ENCODE results near the gene MACROD2.

MACROD2 gene

DNA sequence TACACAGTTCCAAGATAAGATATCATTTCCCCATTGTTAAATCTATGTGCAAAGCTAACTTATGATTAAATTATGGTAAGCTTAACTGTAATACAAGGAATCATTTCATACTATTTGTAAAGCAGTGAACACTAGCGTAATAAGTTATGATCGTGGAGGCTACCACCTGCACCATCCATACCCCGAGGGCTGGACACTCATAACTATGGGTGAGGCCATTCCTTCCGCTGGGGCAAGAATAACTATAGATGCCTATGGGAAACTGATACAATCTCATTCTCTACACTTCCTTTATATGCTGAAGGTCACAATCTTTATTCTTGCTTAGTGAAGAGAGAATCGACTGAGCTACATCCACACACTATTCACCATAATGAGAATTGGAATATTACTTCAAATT is 1258.1 kb downstream of the MACROD2 start:
- no peak for DNase-seq

DNA sequence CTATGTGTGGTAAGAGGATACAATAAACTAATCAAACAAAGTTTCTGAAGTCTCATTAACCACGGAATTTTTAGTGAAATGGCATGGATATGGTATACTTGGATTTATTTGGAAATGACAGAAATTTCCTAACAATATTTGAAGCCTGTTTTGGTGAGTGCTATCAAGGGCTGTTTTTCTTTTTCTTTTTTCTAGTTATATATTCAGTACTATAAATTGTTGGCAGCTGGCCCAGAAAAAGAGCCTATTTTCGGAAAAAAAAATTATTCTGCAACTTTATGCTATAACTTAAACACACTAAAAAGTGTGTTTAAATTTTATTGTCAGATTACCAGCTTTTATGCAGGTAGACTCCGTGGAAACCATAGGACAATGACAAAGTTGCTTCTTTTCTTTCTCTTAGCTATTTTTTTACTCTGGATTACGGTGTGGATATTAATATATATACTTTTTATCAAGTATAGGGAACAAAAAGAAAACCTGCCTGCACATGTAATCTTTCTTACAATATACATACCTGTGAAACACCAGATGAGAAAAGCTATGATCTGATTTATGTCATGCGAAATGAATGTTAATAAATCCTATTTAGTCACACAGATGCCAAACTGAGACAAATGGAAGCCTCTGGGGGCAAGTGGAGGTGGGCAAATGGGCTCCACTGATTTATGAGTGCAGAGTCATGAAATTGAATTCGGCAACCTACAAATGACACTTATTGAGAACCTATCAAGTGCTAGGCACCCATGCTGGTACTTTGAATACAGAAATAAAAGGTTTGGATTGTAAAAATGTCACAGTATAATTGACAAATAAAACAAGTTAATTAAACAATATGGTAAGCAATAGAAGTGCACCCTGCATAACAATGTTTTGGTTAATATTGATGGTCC is 1261.6 kb downstream of the MACROD2 start:
- DNase-seq = no peak

DNA sequence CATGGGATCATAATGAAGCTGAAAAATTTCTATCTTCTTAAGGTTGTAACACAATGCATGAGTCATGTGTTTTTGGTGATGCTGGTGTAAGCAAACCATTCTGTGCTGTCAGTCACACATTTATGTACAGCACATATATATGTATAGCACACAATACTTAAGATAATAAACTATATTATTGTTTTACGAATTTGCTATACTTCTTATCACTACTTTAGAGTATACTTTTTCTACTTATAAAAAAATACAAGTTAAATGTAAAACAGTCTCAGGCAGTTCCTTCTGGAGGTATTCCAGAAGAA is 1262.2 kb downstream of the MACROD2 start:
- DNase-seq = no peak

DNA sequence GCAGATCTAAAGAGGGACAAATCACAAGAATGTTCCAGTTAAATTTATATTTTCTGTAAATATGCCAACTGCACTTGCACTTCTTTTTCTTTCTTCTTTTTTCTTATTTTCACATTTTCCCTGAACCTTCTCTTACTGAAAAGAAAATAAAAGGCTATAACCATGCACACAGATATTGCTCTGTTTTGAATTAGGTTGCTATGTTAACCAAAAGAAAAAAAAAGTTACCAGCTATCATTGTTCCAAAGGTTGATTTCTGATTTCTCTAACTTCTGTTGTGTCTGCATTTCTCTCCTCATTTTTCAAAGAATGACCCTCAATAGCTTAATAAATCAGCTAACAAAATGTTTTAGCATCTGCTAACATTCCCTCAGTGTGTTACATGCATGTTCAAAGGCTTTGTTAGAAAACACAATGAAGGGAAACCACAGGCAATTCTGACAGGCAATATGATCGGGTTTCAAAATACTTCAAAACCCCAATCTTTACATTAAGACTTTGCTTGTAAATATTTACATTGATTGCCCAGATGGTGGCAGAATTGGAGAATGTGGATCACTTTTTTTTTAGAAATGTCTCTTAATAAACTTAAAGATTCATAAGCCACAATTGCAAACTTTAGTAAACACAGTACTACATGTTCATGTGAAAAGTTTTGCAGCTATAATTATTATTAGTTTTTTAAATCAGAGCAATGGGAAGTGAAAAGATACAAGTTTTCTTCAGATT is 1270.4 kb downstream of the MACROD2 start:
- DNase-seq = no peak

DNA sequence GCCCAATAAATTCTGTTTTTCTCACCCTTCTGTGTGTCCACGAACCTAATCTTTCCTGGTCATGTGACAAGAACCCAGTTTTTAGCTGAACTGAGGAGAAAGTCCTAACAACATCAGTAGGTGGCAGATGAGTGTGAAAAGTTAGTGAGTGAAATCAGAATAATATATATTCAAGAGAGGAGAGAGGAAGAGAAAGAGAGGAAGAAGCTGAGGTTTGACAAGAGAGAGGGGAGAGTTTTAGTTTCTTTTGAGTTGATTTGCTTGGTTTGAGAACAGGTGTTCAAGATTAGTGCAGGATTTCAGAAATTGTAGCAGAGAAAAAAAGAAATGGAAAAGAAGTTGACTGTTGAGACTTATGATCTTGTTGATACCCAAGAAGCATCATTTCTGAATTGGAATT is 1272.6 kb downstream of the MACROD2 start:
- no peak for DNase-seq

DNA sequence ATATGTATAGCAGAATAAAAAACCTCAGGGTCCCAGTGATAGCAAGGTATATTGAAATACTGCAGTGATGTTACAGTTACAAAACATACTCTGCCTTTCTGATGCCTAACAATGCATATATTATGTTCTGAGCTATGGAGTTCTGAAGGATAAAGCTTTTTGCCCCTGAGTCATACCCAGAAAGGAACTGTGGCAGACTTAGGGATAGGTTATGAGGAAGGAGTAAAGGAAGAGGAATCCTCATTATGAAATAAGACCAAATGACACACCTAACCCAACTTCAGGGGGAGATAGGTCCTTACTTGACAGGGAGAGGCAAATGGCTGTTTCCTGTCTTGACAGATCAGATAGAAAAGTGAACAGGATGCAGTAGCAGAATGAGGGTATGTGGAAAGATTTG is 1282.7 kb downstream of the MACROD2 start:
- no peak for DNase-seq

DNA sequence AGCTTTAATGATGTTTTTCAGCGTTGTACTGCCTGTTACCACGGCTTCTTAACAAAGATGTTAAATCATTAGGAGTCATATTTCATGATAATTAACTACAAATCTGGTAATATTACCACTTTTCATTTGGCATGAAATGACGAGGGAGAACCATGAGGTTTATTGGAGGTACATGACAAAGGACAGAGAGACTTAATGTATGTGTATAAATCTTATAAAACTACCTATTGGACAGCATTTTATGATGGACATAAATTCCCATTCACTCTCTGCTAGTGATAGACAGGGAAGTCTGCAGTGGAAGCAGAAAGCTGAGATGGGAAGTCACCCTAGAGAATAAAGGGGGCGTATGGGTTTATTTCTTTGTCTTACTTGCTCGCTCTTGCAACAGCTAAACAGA is 1292.0 kb downstream of the MACROD2 start:
- DNase-seq = no peak

DNA sequence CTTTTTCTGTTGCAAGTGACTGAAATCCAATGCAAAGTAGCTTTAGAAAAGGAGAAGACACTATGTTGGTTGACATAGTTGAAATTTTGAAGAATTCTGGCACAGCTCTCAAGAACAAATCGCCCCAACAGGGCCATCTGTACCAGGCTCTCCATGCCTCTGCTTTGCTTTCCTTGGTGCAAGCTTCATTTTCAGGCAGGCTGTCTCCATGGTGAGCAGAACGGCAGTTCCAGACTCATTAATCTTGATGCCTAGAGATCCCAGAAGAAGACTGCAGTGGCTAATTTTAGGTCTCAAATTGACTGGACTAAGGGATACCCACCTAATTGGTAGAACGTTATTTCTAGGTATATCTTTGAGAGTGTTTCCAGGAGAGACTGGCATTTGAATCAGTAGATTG is 1292.8 kb downstream of the MACROD2 start:
- DNase-seq = no peak

DNA sequence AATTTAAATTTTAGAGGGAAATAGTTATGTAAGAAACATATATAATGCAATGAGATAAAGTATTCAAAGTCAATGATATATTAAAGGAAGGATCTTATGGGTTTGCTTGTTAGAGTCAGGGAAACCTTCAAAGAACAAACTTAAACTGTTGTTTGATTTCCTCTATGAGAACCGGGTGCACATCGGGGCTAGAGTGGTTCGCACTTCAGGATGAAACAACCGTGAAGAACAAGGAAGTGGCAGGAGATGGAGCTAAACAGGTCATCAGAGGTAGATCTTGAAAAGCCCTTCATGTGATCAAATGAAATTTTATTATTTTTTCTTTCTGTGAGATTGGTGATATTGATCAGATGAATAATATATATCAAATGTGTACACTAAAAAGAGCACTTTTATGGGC is 1294.0 kb downstream of the MACROD2 start:
- no peak for DNase-seq

DNA sequence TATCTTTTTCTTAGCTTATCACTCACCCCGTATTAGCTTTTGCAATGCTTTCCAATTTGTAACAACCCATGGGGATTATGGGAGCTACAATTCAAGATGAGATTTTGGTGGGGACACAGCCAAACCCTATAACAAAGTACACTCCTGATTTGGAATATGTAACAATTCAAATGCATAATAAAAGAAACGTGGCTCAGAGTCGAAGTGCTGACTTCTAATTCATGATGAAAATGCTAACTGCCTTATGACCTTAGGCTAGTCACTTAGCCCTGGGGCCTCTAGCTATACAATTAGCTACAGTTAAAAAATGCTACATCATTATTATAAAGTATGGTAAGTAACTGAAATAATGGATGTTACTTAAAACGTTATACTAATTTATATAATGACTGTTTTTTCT is 1297.1 kb downstream of the MACROD2 start:
- no peak for DNase-seq

DNA sequence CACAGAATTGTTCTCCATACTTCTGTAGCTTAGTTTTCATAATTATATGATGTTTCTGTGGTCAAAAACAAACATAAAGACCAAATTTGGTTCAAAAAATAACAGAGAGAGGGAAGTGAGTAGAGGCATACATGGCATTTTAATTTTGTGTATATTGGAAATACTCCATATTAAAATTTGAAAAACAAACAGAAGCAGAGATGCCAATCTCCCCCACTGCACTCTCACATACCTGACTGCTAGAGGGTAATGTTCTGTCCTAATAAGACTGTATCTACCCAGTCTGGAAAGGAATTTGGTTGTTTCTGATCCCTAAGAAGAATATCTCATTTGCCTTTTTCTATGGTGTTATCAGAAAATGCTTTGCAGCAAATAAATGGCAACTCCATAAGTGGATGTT is 1301.1 kb downstream of the MACROD2 start:
- DNase-seq = no peak

DNA sequence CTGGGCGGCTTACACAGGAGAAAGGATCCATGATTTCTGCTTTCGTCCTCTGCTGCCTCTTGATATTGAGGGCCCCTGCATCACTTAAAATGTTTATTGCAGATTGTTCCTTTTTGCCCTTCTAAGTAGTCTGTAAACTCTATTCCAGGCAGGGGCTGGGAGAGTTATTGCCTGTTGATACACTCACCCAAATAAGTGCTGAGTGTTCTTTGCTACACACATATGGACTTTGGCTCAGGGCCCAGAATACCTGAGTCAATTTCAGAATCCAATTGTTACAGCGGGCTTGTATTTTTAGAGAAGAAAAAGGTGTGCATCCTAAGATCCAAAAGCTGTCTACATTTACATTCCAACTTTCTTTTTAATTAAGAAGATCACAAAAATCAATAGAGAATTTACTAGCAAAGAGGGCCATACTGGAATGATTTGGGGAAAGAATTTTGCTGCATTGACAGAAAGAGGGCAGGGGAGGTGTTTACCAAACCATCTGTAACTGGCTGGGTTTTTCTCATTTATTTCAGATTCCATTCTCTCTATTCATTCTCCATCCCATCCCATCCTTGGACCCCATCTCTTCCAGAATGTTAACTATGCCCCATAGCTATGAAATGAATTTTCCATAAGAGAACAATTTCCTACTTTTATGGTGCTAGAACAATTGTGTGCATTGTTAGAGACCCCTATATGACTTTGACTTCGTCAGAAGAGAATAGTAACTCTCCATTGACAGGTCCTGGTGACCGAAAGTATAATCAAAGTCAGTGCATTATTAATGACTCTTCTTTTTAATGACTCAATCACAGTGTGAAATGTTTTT is 1302.0 kb downstream of the MACROD2 start:
- no peak for DNase-seq

DNA sequence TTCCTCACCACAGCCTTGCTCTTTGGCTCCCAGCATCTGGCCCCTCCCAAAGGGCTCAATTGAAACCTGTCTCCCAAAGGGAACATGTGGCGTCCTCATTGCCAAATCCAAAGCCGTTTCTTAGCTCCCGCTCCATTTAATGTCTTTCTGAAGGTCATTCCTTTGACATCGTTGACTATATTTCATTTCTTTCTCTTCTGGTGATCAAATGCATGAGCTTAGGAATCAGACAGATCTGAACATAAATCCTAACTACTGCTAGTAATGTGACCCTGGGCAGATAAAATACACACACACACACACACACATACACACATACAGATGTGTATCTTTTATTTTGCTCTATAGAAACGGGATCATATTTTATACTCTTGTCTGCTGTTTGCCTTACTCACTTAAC is 1306.8 kb downstream of the MACROD2 start:
- no peak for DNase-seq

DNA sequence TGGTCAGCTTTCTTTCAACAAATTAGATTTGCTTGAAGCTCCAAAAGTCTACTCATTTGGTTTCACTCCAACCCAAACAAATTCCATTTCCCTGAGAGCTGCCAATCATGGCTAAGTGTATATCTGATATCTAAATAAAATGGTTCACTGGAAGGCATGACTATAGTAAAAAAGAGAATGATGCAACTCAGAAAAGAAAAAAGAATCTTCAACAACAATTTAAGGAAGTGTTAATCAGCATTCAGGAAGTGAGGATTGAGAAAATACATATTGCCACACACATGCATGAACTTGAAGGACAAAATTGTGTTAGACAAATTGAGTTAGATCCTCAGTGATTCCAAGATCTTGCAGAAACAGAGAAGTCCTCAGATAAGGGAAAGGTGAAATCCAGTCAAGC is 1315.0 kb downstream of the MACROD2 start:
- no peak for DNase-seq

DNA sequence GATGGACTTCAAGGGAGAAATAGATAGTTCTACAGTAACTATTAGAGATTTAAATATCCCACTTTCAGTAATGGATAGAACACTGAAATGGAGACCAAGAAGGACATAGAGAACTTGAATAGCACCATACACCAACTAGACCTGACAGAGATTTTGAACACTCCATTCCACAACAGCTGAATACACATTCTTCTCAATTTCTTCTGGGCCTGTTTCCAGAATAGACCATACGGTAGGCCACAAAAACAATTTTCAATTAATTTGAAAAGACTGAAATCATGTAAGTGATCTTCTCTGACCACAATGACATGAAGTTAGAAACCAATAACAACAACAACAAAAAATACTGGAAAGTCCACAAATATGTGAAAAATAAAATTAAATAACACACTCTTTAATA is 1321.2 kb downstream of the MACROD2 start:
- no peak for DNase-seq

DNA sequence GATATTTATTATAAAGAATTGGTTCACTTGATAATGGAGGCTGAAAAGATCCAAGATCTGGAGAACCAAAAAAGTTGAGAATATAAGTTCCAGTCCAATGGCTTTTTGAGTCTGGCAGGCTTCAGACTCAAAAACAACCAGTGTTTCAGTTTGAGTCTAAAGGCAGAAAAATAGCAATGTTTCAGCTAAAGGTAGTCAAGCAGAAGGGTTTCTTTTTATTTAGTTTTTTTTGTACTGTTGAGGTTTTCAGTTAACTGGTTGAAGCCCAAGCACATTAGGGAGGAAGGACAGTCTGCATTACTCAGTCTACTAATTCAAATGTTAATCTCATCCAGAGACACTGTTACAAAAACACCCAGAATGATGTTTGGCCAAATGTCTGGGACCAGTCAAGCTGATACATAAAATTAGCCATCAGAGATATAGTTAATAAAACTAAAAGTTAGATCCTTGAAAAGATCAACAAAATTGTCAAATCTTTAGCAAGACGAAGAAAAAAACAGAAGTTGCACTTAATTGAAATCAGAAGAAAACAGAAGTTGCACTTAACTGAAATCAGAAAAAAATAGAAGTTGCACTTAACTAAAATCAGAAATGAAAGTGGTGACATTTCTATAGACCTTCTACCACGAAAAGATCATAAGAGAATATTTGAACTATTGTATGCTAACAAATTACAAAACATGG is 1322.4 kb downstream of the MACROD2 start:
- no peak for DNase-seq

DNA sequence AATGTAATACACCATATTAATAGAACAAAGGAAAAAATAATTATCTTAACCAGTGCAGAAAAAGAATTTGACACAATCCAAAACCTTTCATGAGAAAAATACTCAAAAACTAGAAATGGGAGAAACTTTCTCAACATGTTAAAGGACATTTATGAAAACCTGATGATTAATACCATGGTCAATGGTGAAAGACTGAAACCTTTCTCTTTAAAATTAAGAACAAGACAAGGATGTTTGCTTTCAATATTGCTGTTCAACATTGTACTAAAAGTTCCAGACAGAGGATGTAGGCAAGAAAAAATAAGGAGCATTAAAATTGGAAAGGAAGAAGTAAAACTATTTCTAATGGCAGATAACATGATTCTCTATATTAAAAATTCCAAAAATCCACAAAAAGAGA is 1323.4 kb downstream of the MACROD2 start:
- DNase-seq = no peak

DNA sequence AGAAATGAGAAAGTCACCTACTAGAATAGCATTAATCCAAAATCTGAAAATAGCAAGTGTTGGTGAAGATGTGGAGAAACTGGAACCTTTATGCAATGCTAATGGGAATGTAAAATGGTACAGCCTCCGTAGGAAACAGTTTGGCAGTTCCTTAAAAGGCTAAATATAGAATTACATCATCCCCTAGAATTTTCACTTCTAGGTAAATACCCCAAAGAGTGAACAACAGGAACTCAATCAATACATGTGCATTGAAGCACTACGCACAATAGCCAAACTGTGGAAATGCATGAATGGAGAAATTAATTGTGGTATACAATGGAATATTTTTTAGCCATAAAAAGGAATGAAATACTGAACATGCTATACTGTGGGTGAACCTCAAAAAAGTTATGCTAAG is 1324.1 kb downstream of the MACROD2 start:
- DNase-seq = no peak

DNA sequence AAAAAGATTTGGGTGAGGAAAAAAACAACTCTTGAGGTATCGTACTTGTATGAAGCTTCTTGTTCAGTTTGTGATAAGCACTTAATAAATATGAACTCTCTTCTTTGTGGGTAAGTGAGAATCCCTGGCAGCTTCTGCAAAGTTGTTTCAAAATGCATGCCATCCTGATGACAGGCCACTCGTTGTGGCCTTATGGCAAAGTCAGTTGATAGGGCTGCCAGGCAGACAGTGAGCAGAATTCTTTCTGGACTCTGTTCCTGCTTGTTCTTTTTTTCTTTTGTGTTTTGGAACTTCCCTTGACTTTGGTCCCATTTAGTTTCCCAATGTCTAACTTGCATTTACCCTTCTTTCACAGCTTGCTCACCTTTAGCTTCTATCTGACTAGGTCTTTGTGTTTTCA is 1325.6 kb downstream of the MACROD2 start:
- DNase-seq = no peak

DNA sequence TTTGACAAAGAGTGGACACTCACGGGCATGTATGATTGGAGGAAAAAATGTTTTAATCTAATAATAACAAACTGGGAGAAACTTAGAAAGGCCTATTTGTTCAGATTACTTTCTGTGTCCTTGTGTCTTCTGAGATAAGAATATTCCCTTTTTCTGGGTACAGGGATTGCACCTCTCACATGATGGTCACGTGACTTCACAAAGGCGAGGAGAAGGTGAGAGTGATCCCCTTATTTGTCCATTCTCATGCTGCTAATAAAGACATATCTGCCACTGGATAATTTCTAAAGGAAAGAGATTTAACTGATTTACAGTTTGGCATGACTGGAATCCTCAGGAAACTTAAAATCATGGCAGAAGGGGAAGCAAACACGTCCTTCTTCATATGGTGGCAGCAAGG is 1331.8 kb downstream of the MACROD2 start:
- DNase-seq = no peak

DNA sequence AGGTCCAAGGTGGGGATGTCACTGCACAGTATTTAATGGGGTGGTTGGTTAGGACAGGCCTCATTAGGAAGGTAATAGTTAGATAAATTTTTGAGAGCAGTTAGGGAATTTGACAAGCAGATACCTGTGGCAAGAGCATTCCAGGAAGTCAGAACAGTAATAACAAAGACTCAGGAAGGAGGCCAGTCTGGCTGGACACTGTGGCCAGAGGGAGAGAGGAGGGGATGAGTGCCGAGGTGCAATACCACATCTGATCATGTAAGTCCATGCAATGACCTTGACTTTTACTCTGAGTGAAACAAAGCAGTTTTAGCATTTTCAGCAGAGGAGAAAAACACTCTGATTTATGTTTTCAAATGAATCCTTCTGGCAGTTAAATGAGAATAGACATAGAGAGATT is 1332.8 kb downstream of the MACROD2 start:
- no peak for DNase-seq

DNA sequence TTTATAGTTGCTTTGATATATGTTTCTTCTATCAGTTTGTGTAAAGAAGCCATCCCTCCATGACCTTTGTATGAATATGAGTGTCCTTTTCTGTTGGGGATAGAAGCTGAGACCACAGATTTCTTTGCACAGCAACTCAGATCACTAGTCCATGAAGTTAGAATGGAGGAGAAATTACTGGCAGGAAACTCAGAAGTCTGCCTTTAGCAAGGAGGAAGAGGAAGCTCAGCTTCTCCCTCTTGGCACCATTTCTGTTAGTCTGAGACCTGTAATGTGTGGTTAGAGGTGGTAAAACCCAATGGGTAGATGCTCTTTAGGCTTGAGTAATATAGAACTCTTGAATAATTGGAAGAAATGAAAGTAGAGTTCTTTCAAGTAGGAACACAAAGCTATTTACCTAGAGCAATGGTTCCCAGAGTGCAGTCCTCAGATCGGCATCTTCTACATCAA is 1337.4 kb downstream of the MACROD2 start:
- DNase-seq = no peak

DNA sequence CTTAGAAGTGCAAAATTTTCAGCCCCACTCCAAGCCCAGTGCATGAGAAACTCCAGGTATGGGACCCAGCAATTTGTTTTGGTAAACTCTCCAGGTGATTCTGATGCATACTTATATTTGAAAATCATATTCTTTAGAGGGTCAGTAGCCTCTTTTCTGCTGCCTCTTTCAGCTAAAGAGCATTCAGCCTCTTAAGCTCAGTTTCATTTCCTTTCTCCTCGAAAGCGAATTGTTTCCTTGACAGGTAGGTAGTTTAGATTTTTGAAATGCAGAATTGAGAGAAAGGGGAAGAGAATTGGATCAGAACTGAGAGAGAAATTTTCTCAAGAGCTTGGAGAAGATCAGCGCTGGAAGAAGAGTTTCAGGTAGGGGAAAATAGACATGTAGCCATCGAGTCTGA is 1337.9 kb downstream of the MACROD2 start:
- no peak for DNase-seq

All from activated CD4-positive, alpha-beta T cell treated with anti-CD3 and anti-CD28 coated beads for 1 hour (primary cell).